Endodermal cell (in vitro differentiated cells): ENCODE measurements around the gene CRYZL1. TPM values are rescaled to one million over a fixed set of nuclear protein-coding genes. Genes with fewer than 3 reads are reported as not detected.

Experiments used
- DNase-seq: peaks from one replicate; pipeline ENCODE4 v3.0.0-alpha.2; 2017
- H3K27ac ChIP-seq: 2 replicates; pipeline ENCODE4 v1.5.1; 2013; ENCODE audit warnings: mild to moderate bottlenecking, low read depth, low read length, moderate library complexity
- H3K27me3 ChIP-seq: 2 replicates; pipeline ENCODE4 v1.6.1; 2013; ENCODE audit warnings: mild to moderate bottlenecking, low read length, moderate library complexity; ENCODE audit not compliant: insufficient read depth, control insufficient read depth, poor library complexity, severe bottlenecking
- H3K36me3 ChIP-seq: 2 replicates; pipeline ENCODE4 v1.7.0; 2013; ENCODE audit warnings: mild to moderate bottlenecking, low read length, moderate library complexity; ENCODE audit not compliant: control insufficient read depth, insufficient read depth
- H3K4me1 ChIP-seq: one replicate; pipeline ENCODE4 v1.7.0; 2013; ENCODE audit warnings: low read length; ENCODE audit not compliant: control insufficient read depth, insufficient read depth
- H3K4me3 ChIP-seq: 2 replicates; pipeline ENCODE4 v1.5.1; 2013; ENCODE audit warnings: mild to moderate bottlenecking, low read length, moderate library complexity
- H3K9ac ChIP-seq: 2 replicates; pipeline ENCODE4 v1.6.1; 2013; ENCODE audit warnings: mild to moderate bottlenecking, low read length, moderate library complexity; ENCODE audit not compliant: poor library complexity, severe bottlenecking; ENCODE audit errors: extremely low read depth
- H3K9me3 ChIP-seq: 2 replicates; pipeline ENCODE4 v1.6.1; 2013; ENCODE audit warnings: mild to moderate bottlenecking, low read length, moderate library complexity; ENCODE audit not compliant: control insufficient read depth
- H3K27ac Mint-ChIP-seq: 2 replicates; pipeline ENCODE4 v1.8.0; 2020; ENCODE audit warnings: mixed read lengths
- H3K27me3 Mint-ChIP-seq: 2 replicates; pipeline ENCODE4 v1.8.0; 2021; ENCODE audit warnings: mild to moderate bottlenecking, mixed read lengths; ENCODE audit not compliant: insufficient read depth
- H3K36me3 Mint-ChIP-seq: 2 replicates; pipeline ENCODE4 v1.8.0; 2020; ENCODE audit warnings: low read depth, mixed read lengths
- H3K4me1 Mint-ChIP-seq: 2 replicates; pipeline ENCODE4 v1.8.0; 2020; ENCODE audit warnings: mixed read lengths
- H3K4me3 Mint-ChIP-seq: 2 replicates; pipeline ENCODE4 v1.8.0; 2020; ENCODE audit warnings: mild to moderate bottlenecking, moderate library complexity, mixed read lengths
- H3K9me3 Mint-ChIP-seq: 2 replicates; pipeline ENCODE4 v1.8.0; 2020; ENCODE audit warnings: mild to moderate bottlenecking, mixed read lengths
- WGBS, 2 experiments: methylation state at CpG; one replicate each; pipeline versions ENCODE4 v1.1.5 to v1.1.7; 2013; ENCODE audit warnings: missing lambda C conversion rate in 2 of 2, mixed read lengths in 1 of 2; ENCODE audit not compliant: insufficient coverage in 1 of 2, insufficient read length in 1 of 2; 5-methylcytosine and 5-hydroxymethylcytosine counted together
- total RNA-seq, 2 donors: library from RNA; stranded (reverse); fragmentation: NEBNext Ultra II Directional in 1 of 2; extraction: Animal tissue kit (Norgen Biotek cat#: 25700) in 1 of 2; gene quantifications; 2 replicates in 1 of 2; 3 replicates in 1 of 2; pipeline ENCODE4 v1.2.1, GENCODE V29; 2021
- TF ChIP-seq, protein P1 (sequence below): fragments of 200-600 bp; sonication (generic); conservative IDR thresholded peaks from 2 replicates; pipeline ENCODE4 v1.5.0; 2021; ENCODE audit warnings: antibody characterized with exemption, mild to moderate bottlenecking

CRYZL1 gene
- total RNA-seq, 2 donors from 2014 or later: 33.8 to 51.0 TPM

DNA sequence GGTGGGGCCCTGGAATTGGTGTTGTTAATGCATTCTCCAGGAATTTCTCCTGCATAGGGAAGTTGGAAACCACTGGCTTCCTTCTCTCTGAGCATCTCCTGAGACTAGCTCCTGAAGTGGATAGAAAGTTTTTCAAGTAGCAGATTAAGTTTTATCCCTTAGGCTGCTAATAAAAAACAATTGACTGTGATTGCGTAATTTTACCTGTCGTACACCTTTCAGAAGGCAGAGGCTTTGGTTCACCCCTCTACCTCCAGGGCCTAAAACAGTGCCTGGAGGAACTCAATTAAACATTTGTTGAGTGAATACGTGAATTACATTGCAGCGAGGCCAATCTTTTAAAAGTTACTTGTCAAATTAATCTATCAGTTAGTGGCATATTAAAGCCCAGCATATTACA lies 4.2 kb upstream of the CRYZL1 start:
- H3K4me1 Mint-ChIP-seq: peaks cover 38% of the 10 kb centered on the region
- Histone ChIP-seq H3K27ac (no peak overlapping the region), H3K9me3 (no peaks in the 10 kb centered on the region), H3K4me1 (peaks cover 15% of the 10 kb centered on the region), H3K9ac (no peak overlapping the region), H3K4me3 (peak overlapping the region; percentile 17), H3K27me3 (no peaks in the 10 kb centered on the region), H3K36me3 (no peaks in the 10 kb centered on the region)
- no peak for DNase-seq
- H3K4me3 Mint-ChIP-seq: no peak overlapping the region
- 91 to 100% methylated on average over 2 to 4 of the region's 4 CpGs for WGBS, 2 experiments
- TF ChIP-seq, protein P1, sequence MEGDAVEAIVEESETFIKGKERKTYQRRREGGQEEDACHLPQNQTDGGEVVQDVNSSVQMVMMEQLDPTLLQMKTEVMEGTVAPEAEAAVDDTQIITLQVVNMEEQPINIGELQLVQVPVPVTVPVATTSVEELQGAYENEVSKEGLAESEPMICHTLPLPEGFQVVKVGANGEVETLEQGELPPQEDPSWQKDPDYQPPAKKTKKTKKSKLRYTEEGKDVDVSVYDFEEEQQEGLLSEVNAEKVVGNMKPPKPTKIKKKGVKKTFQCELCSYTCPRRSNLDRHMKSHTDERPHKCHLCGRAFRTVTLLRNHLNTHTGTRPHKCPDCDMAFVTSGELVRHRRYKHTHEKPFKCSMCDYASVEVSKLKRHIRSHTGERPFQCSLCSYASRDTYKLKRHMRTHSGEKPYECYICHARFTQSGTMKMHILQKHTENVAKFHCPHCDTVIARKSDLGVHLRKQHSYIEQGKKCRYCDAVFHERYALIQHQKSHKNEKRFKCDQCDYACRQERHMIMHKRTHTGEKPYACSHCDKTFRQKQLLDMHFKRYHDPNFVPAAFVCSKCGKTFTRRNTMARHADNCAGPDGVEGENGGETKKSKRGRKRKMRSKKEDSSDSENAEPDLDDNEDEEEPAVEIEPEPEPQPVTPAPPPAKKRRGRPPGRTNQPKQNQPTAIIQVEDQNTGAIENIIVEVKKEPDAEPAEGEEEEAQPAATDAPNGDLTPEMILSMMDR: no peak
- no peak overlapping the region for H3K27ac Mint-ChIP-seq
- peaks cover 6% of the 10 kb centered on the region for H3K36me3 Mint-ChIP-seq
- no peaks in the 10 kb centered on the region for H3K27me3 Mint-ChIP-seq
- no peaks in the 10 kb centered on the region for H3K9me3 Mint-ChIP-seq

DNA sequence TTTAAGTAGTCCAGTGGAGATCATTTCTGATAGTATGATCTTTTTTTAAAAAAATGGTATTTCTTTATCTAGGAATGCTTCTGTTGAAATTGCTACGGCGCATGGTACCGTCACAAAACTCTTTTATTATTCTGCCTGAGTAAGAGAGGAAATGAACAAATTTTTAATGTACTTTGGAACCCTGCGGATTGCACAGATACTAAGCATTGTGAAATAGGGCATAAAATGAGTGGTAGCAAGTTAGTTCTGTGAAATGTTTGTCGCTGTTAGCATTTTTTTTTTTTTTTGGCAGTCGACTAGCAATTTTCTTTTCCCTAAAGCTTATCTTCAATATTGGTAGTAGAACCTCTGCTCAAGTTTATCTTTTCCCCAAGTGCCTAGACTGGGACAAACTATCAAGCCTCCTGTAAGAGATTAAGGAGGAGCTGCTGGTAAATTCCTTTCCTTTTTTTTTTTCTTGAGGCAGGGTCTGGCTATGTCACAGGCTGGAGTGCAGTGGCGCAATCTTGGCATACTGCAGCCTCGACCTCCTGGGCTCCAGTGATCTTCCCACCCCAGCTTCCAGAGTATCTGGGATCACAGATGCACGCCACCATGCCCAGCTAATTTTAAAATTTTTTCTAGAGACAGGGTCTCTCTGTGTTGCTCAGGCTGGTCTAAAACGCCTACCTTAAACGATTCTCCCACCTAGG lies 3.0 kb upstream of the CRYZL1 start:
- Histone ChIP-seq H3K27ac (no peak overlapping the region), H3K36me3 (no peaks in the 10 kb centered on the region)

DNA sequence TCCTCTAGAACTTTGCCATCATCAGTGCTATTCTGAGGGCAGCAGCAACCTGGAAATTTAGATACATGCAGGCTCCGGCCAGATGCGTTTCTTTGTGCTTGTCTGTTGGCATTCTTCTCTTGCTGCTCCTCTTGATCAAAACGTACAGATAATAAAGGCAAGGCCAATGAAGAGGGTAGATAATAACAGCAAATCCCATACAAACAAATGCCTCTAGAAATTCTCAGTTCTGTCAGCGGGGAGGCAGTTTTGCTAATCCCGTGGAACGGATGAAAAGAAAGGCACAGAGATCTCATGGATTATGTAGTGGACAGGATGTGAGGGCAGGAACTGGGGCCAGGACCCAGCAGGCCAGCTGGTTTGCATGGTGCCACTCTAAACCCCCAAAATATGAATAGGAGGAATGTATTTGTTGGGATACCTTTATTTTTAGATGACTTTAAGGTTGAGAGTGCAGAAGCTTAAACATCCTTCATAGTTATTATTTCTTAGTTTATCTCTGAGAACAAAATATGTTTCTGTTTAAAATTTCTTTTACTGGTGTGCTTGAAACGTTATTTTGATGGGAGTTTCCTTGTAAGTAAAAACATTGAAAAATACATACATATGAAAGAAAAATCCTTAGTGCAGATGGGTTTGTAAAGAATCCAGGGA lies 2.2 kb upstream of the CRYZL1 start:
- no peaks in the 10 kb centered on the region for H3K9me3 Mint-ChIP-seq

More for the DNA sequence above, 3.0 kb upstream of the CRYZL1 start:
- Histone ChIP-seq H3K27me3 (no peaks in the 10 kb centered on the region), H3K4me1 (peaks cover 8% of the 10 kb centered on the region), H3K9me3 (no peaks in the 10 kb centered on the region), H3K9ac (peak overlapping the region; percentile 83), H3K4me3 (peak overlapping the region; percentile 91)
- Mint-ChIP-seq H3K36me3 (peaks cover 6% of the 10 kb centered on the region), H3K4me3 (peak overlapping the region; percentile 88), H3K27ac (peak overlapping the region; percentile 78), H3K27me3 (no peaks in the 10 kb centered on the region), H3K9me3 (no peaks in the 10 kb centered on the region), H3K4me1 (peaks cover 28% of the 10 kb centered on the region)
- TF ChIP-seq, protein P1: no peak
- peak; percentile 48 for DNase-seq
- WGBS, 2 experiments: 84 to 86% methylated on average over 7 to 10 of the region's 11 CpGs

More for the DNA sequence above, 2.2 kb upstream of the CRYZL1 start:
- H3K9ac ChIP-seq: peak overlapping the region; percentile 83
- H3K27me3 ChIP-seq: no peaks in the 10 kb centered on the region
- Mint-ChIP-seq H3K27ac (peak overlapping the region; percentile 95), H3K4me1 (peaks cover 21% of the 10 kb centered on the region), H3K4me3 (peak overlapping the region; percentile 88), H3K27me3 (no peaks in the 10 kb centered on the region), H3K36me3 (peaks cover 5% of the 10 kb centered on the region)
- H3K36me3 ChIP-seq: peaks cover under 1% of the 10 kb centered on the region
- peak overlapping the region; percentile 9 for H3K27ac ChIP-seq
- peak overlapping the region; percentile 91 for H3K4me3 ChIP-seq
- DNase-seq: peak; percentile 54
- 0 to 1% methylated on average over 1 to 6 of the region's 7 CpGs for WGBS, 2 experiments
- peaks cover 8% of the 10 kb centered on the region for H3K4me1 ChIP-seq
- TF ChIP-seq, protein P1: no peak
- H3K9me3 ChIP-seq: no peaks in the 10 kb centered on the region
